ENCODE data around the gene CACYBP. TPM values are rescaled to one million over a fixed set of nuclear protein-coding genes. Genes with fewer than 3 reads are reported as not detected.

Gene CACYBP
- total and polyA plus RNA-seq, 2 of the 13 experiments (the other 11 are each of a cell fraction or from before 2014, with no cell fraction given), result 18.4 to 183 TPM

DNA sequence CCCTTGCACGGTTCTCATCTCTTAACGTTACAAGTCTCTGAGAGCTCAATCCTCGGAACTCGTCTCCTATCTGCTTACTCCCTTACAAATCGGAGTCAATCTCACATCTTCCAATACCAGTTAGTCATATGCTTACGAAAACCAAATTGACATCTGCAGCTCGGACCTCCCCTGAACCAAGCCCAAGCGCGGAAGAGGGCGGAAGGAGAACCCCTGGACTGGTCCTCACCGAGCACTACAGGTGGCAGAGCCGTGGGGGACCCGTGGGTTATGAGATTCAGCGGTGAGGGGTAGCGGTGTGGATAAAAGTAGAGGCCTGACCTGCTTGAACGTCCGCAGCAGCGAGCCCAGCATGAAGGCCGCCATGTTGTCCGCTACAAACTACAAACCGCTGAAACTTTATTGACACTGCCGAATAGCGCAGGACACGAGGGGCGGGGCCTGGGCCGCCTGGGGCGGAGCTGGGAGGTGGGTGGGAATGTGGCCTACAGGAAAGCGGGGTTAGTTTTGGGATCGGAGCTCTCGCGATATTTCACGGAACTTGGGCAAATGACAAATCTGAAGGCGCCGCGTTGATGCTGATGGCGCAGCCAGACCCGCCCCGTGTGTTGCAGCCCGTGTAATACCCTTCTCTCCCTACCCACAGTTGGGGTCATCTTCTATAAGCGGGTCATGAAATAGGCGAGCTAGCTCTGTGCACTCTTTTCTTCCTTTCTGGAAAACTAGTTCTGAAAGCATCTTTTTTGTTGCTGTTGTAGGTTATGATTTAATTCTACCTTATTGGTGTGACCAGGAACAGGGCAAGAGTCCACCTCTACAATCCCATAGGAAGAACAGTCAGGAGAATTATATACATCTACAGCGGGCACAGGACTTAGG, 23.5 kb downstream of the CACYBP start, which contains the start of gene MRPS14 (continued):
- no peak for TF ChIP-seq ZKSCAN5 (CRISPR knock-in tag; IDR thresholded peaks at IDR 0.05)
- TF ChIP-seq, protein P1, sequence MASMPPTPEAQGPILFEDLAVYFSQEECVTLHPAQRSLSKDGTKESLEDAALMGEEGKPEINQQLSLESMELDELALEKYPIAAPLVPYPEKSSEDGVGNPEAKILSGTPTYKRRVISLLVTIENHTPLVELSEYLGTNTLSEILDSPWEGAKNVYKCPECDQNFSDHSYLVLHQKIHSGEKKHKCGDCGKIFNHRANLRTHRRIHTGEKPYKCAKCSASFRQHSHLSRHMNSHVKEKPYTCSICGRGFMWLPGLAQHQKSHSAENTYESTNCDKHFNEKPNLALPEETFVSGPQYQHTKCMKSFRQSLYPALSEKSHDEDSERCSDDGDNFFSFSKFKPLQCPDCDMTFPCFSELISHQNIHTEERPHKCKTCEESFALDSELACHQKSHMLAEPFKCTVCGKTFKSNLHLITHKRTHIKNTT (CRISPR knock-in tag; IDR thresholded peaks at IDR 0.05), result no peak
- TF ChIP-seq, protein P2, sequence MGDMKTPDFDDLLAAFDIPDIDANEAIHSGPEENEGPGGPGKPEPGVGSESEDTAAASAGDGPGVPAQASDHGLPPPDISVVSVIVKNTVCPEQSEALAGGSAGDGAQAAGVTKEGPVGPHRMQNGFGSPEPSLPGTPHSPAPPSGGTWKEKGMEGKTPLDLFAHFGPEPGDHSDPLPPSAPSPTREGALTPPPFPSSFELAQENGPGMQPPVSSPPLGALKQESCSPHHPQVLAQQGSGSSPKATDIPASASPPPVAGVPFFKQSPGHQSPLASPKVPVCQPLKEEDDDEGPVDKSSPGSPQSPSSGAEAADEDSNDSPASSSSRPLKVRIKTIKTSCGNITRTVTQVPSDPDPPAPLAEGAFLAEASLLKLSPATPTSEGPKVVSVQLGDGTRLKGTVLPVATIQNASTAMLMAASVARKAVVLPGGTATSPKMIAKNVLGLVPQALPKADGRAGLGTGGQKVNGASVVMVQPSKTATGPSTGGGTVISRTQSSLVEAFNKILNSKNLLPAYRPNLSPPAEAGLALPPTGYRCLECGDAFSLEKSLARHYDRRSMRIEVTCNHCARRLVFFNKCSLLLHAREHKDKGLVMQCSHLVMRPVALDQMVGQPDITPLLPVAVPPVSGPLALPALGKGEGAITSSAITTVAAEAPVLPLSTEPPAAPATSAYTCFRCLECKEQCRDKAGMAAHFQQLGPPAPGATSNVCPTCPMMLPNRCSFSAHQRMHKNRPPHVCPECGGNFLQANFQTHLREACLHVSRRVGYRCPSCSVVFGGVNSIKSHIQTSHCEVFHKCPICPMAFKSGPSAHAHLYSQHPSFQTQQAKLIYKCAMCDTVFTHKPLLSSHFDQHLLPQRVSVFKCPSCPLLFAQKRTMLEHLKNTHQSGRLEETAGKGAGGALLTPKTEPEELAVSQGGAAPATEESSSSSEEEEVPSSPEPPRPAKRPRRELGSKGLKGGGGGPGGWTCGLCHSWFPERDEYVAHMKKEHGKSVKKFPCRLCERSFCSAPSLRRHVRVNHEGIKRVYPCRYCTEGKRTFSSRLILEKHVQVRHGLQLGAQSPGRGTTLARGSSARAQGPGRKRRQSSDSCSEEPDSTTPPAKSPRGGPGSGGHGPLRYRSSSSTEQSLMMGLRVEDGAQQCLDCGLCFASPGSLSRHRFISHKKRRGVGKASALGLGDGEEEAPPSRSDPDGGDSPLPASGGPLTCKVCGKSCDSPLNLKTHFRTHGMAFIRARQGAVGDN (CRISPR knock-in tag; IDR thresholded peaks at IDR 0.05), result peak; percentile 86
- no peak; the same call in 1 of the 2 replicates for TF ChIP-seq NFKB2 (CRISPR knock-in tag; IDR thresholded peaks at IDR 0.05; ENCODE audit: borderline replicate concordance)
- TF ChIP-seq, protein P3, sequence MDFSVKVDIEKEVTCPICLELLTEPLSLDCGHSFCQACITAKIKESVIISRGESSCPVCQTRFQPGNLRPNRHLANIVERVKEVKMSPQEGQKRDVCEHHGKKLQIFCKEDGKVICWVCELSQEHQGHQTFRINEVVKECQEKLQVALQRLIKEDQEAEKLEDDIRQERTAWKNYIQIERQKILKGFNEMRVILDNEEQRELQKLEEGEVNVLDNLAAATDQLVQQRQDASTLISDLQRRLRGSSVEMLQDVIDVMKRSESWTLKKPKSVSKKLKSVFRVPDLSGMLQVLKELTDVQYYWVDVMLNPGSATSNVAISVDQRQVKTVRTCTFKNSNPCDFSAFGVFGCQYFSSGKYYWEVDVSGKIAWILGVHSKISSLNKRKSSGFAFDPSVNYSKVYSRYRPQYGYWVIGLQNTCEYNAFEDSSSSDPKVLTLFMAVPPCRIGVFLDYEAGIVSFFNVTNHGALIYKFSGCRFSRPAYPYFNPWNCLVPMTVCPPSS (IDR thresholded peaks at IDR 0.05), result no peak
- no peak for TF ChIP-seq SIX1 (CRISPR knock-in tag; IDR thresholded peaks at IDR 0.05; ENCODE audit: borderline replicate concordance)
- TF ChIP-seq, protein P4, sequence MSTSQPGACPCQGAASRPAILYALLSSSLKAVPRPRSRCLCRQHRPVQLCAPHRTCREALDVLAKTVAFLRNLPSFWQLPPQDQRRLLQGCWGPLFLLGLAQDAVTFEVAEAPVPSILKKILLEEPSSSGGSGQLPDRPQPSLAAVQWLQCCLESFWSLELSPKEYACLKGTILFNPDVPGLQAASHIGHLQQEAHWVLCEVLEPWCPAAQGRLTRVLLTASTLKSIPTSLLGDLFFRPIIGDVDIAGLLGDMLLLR (CRISPR knock-in tag; IDR thresholded peaks at IDR 0.05), result peak; percentile 72; the same call in 1 of the 2 replicates
- TF ChIP-seq RAD51 (IDR thresholded peaks at IDR 0.05; ENCODE audit: borderline replicate concordance), result no peak
- TF ChIP-seq ZSCAN20 (CRISPR knock-in tag; IDR thresholded peaks at IDR 0.05; ENCODE audit: borderline replicate concordance), result no peak
- TF ChIP-seq, protein P5, sequence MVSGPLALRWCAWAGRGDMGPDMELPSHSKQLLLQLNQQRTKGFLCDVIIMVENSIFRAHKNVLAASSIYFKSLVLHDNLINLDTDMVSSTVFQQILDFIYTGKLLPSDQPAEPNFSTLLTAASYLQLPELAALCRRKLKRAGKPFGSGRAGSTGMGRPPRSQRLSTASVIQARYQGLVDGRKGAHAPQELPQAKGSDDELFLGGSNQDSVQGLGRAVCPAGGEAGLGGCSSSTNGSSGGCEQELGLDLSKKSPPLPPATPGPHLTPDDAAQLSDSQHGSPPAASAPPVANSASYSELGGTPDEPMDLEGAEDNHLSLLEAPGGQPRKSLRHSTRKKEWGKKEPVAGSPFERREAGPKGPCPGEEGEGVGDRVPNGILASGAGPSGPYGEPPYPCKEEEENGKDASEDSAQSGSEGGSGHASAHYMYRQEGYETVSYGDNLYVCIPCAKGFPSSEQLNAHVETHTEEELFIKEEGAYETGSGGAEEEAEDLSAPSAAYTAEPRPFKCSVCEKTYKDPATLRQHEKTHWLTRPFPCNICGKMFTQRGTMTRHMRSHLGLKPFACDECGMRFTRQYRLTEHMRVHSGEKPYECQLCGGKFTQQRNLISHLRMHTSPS (CRISPR knock-in tag; IDR thresholded peaks at IDR 0.05; ENCODE audit: low read depth), result no peak
- TF ChIP-seq, protein P6, sequence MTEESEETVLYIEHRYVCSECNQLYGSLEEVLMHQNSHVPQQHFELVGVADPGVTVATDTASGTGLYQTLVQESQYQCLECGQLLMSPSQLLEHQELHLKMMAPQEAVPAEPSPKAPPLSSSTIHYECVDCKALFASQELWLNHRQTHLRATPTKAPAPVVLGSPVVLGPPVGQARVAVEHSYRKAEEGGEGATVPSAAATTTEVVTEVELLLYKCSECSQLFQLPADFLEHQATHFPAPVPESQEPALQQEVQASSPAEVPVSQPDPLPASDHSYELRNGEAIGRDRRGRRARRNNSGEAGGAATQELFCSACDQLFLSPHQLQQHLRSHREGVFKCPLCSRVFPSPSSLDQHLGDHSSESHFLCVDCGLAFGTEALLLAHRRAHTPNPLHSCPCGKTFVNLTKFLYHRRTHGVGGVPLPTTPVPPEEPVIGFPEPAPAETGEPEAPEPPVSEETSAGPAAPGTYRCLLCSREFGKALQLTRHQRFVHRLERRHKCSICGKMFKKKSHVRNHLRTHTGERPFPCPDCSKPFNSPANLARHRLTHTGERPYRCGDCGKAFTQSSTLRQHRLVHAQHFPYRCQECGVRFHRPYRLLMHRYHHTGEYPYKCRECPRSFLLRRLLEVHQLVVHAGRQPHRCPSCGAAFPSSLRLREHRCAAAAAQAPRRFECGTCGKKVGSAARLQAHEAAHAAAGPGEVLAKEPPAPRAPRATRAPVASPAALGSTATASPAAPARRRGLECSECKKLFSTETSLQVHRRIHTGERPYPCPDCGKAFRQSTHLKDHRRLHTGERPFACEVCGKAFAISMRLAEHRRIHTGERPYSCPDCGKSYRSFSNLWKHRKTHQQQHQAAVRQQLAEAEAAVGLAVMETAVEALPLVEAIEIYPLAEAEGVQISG (CRISPR knock-in tag; IDR thresholded peaks at IDR 0.05), result peak; percentile 87
- no peak for TF ChIP-seq MIER2 (CRISPR knock-in tag; IDR thresholded peaks at IDR 0.05)
- no peak for TF ChIP-seq SMARCC2 (IDR thresholded peaks at IDR 0.05)
- TF ChIP-seq PAX8 (CRISPR knock-in tag; IDR thresholded peaks at IDR 0.05; ENCODE audit: borderline replicate concordance), result no peak
- TF ChIP-seq ZNF549 (CRISPR knock-in tag; IDR thresholded peaks at IDR 0.05), result no peak
- TF ChIP-seq RBFOX2 (IDR thresholded peaks at IDR 0.05; ENCODE audit: low read depth, low read length), result peak; percentile 78; the same call in 1 of the 2 replicates

Measured in HepG2 (cell line).